WTC11 (cell line): ENCODE measurements around the gene IRF1.

Experiments
- FOXP1 ChIP-seq: sonication (generic); formaldehyde crosslinking; IDR thresholded peaks from 2 replicates; pipeline ENCODE4 v1.8.0; 2022; ENCODE audit warnings: missing genetic modification reagents, mild to moderate bottlenecking, moderate library complexity, borderline replicate concordance
- ZNF423 ChIP-seq: fragments of 250-450 bp; sonication (Bioruptor Pico); IDR thresholded peaks from 2 replicates; pipeline ENCODE4 v2.1.2; 2022; ENCODE audit warnings: mild to moderate bottlenecking, moderate library complexity
- TF ChIP-seq, protein P1 (sequence below): fragments of 200-600 bp; IDR thresholded peaks from 2 replicates; pipeline ENCODE4 v1.8.0; 2022; ENCODE audit warnings: antibody characterized with exemption

DNA sequence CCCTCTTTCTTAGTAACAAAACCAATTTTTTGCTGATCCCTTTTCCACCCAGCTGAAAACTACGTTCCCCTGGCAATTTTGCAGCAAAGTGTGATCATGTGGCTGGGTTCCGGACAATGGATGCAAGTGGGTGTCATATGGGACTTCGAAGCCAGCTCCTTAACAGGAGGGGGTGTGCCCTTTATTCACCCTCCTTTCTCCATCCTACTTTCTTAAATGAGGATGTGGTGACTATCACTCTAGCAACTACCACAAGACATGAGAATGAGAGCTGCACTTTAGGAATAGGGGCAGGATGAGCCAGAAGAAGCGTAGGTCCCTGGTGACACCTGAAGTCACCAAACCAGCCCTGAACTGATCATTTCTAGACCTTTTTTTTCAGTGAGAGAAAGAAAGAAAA is 58.9 kb downstream of the IRF1 start:
- no peak for TF ChIP-seq ZNF423 (CRISPR knock-in tag)
- no peak for TF ChIP-seq FOXP1 (CRISPR knock-in tag)
- TF ChIP-seq, protein P1, sequence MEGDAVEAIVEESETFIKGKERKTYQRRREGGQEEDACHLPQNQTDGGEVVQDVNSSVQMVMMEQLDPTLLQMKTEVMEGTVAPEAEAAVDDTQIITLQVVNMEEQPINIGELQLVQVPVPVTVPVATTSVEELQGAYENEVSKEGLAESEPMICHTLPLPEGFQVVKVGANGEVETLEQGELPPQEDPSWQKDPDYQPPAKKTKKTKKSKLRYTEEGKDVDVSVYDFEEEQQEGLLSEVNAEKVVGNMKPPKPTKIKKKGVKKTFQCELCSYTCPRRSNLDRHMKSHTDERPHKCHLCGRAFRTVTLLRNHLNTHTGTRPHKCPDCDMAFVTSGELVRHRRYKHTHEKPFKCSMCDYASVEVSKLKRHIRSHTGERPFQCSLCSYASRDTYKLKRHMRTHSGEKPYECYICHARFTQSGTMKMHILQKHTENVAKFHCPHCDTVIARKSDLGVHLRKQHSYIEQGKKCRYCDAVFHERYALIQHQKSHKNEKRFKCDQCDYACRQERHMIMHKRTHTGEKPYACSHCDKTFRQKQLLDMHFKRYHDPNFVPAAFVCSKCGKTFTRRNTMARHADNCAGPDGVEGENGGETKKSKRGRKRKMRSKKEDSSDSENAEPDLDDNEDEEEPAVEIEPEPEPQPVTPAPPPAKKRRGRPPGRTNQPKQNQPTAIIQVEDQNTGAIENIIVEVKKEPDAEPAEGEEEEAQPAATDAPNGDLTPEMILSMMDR = no peak
